K562 (cell line): ENCODE measurements around the gene SULT6B1.

Experiments
- CEBPB ChIP-seq: fragments of 450-650 bp; IDR thresholded peaks from 2 replicates; pipeline ENCODE4 v1.6.1; 2016; ENCODE audit warnings: missing genetic modification characterization, missing compliant biosample characterization
- CEBPZ ChIP-seq: fragments of 150-350 bp; IDR thresholded peaks from 2 replicates; pipeline ENCODE4 v1.6.1; 2014; ENCODE audit warnings: low read depth, mild to moderate bottlenecking, low read length, borderline replicate concordance
- CTCF ChIP-seq, 3 experiments: IDR thresholded peaks in 2 of 3; conservative IDR thresholded peaks in 1 of 3; 2 replicates each; pipeline ENCODE4 v1.5.1; 2011 to 2012; ENCODE audit warnings: low read length in 3 of 3, mild to moderate bottlenecking in 3 of 3, control low read depth in 2 of 3, improper control_type of control experiment in 1 of 3, inconsistent platforms in 1 of 3, low read depth in 1 of 3, mixed read lengths in 1 of 3, moderate library complexity in 1 of 3; ENCODE audit not compliant: insufficient read depth in 2 of 3
- MAFK ChIP-seq: IDR thresholded peaks from 2 replicates; pipeline ENCODE4 v1.6.1; 2011; ENCODE audit warnings: low read length, improper control_type of control experiment
- TAF1 ChIP-seq: IDR thresholded peaks from 2 replicates; pipeline ENCODE4 v1.6.1; 2011; ENCODE audit warnings: mild to moderate bottlenecking, low read length, moderate library complexity; ENCODE audit not compliant: insufficient read depth, control insufficient read depth, severe bottlenecking; ENCODE audit errors: extremely low read depth
- ZBTB7A ChIP-seq: IDR thresholded peaks from 2 replicates; pipeline ENCODE4 v1.6.1; 2011; ENCODE audit warnings: low read depth, mild to moderate bottlenecking, low read length, moderate library complexity, borderline replicate concordance; ENCODE audit not compliant: control insufficient read depth

GRCh38 chr2:37190290-37190689, 1.8 kb upstream of the SULT6B1 start:
- no peak for TF ChIP-seq ZBTB7A
- TF ChIP-seq CEBPZ: no peak
- TF ChIP-seq TAF1: no peak
- TF ChIP-seq CEBPB (tag): no peak
- no peak for TF ChIP-seq MAFK
- TF ChIP-seq CTCF (IDR thresholded peaks at IDR 0.05 in 2 of 3, conservative IDR thresholded peaks at IDR 0.05 in 1 of 3; ENCODE audit: insufficient read depth in 2 of 3, low read depth in 1 of 3, low read length in 3 of 3): no peak
